Muscle of leg (tissue), 11 donors: ENCODE data around the gene DYDC1. TPM values are rescaled to one million over a fixed set of nuclear protein-coding genes. Genes with fewer than 3 reads are reported as not detected.
"Not testable (repeated sequence)": the region's sequence is repeated elsewhere in the genome, so short reads cannot be mapped to it uniquely, and the experiment has no call there.

Experiments used
- DNase-seq: peaks from one replicate; pipeline ENCODE4 v3.0.0; 2013
- H3K27ac ChIP-seq: one replicate; pipeline ENCODE4 v1.5.1; 2013; ENCODE audit warnings: mild to moderate bottlenecking, low read length, control low read depth
- H3K27me3 ChIP-seq: one replicate; pipeline ENCODE4 v1.6.1; 2013; ENCODE audit warnings: low read length; ENCODE audit not compliant: control insufficient read depth, insufficient read depth
- H3K36me3 ChIP-seq: one replicate; pipeline ENCODE4 v1.6.1; 2013; ENCODE audit warnings: low read length; ENCODE audit not compliant: control insufficient read depth, insufficient read depth
- H3K4me1 ChIP-seq: one replicate; pipeline ENCODE4 v1.6.1; 2013; ENCODE audit warnings: low read length; ENCODE audit not compliant: control insufficient read depth, insufficient read depth
- H3K4me3 ChIP-seq: one replicate; pipeline ENCODE4 v1.5.1; 2013; ENCODE audit warnings: low read length, control low read depth
- H3K9me3 ChIP-seq: replicated peaks from 2 replicates; pipeline ENCODE4 v1.6.1; 2013; ENCODE audit warnings: low read depth, low read length; ENCODE audit not compliant: control insufficient read depth
- WGBS: methylation state at CpG from one replicate; pipeline ENCODE4 v1.1.5; 2013; ENCODE audit warnings: missing lambda C conversion rate; ENCODE audit not compliant: insufficient coverage; 5-methylcytosine and 5-hydroxymethylcytosine counted together
- polyA plus RNA-seq, 8 donors: library from polyadenylated mRNA; unstranded; fragments of 120-200 nt; gene quantifications; one replicate each; pipeline versions ENCODE4 v1.2.1 to v1.2.3, GENCODE V29; 2013; ENCODE audit warnings: inconsistent platforms in 1 of 8, low replicate concordance in 1 of 8; ENCODE audit not compliant: insufficient read length in 8 of 8, insufficient read depth in 1 of 8
- total RNA-seq: library from RNA; stranded (reverse); fragments of 120-200 nt; gene quantifications from one replicate; pipeline ENCODE4 v1.2.4, GENCODE V29; 2013

The DYDC1 gene
- total and polyA plus RNA-seq, 9 donors: not detected

DNA sequence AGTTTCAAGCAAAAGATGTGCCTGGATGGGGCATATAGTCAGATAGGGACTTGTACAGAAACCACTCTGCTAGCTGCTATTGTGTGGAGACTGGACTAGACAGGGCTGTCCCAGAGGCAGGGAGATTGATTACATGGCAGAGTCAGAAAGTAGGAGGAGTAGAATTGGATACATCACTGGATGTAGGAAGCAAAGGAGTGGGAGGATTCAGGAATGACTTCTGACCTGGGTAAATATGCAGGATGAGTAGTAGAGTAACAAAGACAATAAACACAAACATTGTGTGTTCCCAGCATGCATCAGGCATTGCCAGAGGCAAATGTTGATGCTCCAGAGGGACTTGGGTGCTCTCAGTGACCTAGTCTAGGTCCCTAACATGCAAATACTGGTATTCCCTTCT is 36.2 kb downstream of the DYDC1 start:
- H3K9me3 ChIP-seq: no peaks in the 10 kb centered on the region
- DNase-seq: no peak
- H3K27me3 ChIP-seq: no peaks in the 10 kb centered on the region
- H3K27ac ChIP-seq: no peak overlapping the region
- no peak overlapping the region for H3K4me3 ChIP-seq
- H3K4me1 ChIP-seq: no peaks in the 10 kb centered on the region
- no peaks in the 10 kb centered on the region for H3K36me3 ChIP-seq

DNA sequence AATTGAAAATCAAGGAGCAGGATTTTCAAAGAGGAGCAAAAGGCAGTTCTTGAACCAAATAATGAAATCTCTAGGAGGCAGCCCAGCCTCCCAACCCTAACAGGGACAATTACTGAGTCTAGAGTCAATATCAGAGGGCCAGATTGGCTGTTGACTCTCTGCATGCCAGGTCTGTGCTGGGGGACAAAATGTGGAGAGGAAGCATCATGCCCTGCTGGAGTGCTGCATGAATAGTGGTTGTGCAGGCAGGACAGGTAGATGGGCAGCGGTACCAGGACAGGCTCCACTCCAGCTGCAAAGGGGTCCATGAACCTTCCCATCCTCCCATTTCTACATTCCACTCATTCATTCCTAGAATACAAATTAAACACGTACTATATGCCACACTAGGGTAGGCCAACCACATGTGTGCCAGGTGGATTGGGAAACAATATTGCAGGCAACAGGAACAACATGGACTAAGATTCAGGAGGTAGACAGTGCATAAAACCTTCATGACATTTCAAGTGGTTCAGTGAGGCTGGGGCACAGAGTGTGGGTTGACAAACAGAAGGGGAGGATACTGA is 36.7 kb downstream of the DYDC1 start:
- H3K36me3 ChIP-seq: no peaks in the 10 kb centered on the region
- DNase-seq: no peak
- no CpG with 5 or more reads among the region's 2 CpGs for WGBS
- H3K4me1 ChIP-seq: no peaks in the 10 kb centered on the region
- H3K9me3 ChIP-seq: no peaks in the 10 kb centered on the region
- H3K4me3 ChIP-seq: no peak overlapping the region
- H3K27me3 ChIP-seq: no peaks in the 10 kb centered on the region
- H3K27ac ChIP-seq: no peak overlapping the region

DNA sequence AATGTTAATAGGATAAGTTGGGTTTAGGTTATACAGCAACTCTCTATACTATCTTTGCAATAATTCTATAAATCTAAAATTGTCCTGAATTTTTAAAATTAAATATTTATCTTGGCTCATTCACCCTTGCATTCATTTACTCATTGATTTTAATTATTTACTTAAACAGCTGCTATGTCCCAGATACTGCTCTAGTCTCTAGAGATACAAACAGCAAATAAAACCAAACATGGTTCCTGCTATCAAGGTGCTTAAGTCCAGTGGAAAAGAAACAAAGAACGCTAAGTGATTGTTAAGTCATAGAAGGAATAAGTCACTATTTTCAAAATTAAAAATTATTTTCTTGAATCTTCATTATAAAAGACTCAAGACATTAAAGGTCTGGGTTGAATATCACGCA is 37.2 kb downstream of the DYDC1 start:
- Histone ChIP-seq H3K4me1 (no peaks in the 10 kb centered on the region), H3K27ac (no peak overlapping the region), H3K36me3 (no peaks in the 10 kb centered on the region), H3K9me3 (no peaks in the 10 kb centered on the region), H3K4me3 (no peak overlapping the region), H3K27me3 (no peaks in the 10 kb centered on the region)
- no peak for DNase-seq
- no CpG with 5 or more reads among the region's 2 CpGs for WGBS

DNA sequence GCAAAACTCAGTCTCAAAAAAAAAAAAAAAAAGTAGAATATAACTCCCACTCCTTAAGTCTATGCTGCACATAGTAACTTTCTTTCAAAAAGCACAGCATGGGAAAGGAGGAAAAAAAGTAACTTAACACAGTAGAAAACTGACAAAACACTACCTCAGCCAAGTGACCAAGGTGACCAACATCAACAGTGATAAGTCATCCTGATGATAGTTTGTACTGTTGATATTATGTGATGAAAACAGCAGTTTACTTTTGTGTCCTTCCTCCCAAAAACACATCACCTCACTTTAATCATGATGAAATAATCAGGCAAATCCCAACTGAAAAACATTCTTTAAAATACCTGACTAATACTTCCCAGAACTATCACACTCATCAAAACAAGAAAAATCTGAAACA is 37.8 kb downstream of the DYDC1 start:
- no peak for DNase-seq
- no peaks in the 10 kb centered on the region for H3K9me3 ChIP-seq

DNA sequence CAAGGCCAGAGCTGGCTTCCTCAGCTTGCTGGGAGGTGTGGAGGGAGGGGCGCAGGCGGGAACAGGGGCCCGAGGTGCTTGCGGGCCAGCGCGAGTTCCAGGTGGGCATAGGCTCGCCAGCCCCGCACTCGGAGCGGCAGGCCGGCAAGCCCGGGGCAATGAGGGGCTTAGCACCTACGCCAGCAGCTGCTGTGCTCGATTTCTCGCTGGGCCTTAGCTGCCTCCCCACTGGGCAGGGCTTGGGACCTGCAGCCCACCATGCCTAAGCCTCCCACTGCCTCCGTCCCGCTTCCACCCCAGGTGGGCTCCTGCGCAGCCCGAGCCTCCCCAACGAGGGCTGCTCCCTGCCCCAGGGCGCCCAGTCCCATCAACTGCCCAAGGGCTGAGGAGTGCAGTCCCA is 41.2 kb downstream of the DYDC1 start:
- Histone ChIP-seq H3K36me3 (no peaks in the 10 kb centered on the region), H3K27me3 (no peaks in the 10 kb centered on the region), H3K9me3 (no peaks in the 10 kb centered on the region), H3K4me1 (no peaks in the 10 kb centered on the region), H3K27ac (no peak overlapping the region), H3K4me3 (no peak overlapping the region)
- 85% methylated on average over 19 of the region's 21 CpGs for WGBS
- DNase-seq: no peak

More for the DNA sequence above, 37.8 kb downstream of the DYDC1 start:
- no peak overlapping the region for H3K27ac ChIP-seq
- H3K27me3 ChIP-seq: no peaks in the 10 kb centered on the region
- H3K4me1 ChIP-seq: no peaks in the 10 kb centered on the region
- H3K4me3 ChIP-seq: no peak overlapping the region
- H3K36me3 ChIP-seq: no peaks in the 10 kb centered on the region

DNA sequence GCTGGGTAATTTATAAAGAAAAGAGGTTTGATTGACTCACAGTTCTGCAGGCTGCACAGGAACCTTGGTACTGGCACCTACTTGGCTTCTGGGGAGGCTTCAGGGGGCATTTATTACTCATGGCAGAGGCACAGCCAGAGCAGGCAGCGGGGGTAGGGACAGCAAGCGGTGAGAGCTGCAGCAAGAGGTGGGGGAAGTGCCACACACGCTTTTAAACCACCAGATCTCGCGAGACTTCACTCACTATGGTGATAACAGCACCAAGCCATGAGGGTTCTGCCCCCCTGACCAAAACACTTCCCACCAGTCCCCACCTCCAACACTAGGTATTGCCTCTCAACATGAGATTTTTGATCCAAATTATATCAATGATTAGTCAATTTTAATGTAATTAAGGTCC is 43.0 kb downstream of the DYDC1 start:
- H3K36me3 ChIP-seq: no peaks in the 10 kb centered on the region
- H3K27ac ChIP-seq: no peak overlapping the region
- no peaks in the 10 kb centered on the region for H3K27me3 ChIP-seq
- DNase-seq: no peak
- no peak overlapping the region for H3K4me3 ChIP-seq
- 90% methylated on average over 2 of the region's 5 CpGs for WGBS
- H3K9me3 ChIP-seq: no peaks in the 10 kb centered on the region
- no peaks in the 10 kb centered on the region for H3K4me1 ChIP-seq

DNA sequence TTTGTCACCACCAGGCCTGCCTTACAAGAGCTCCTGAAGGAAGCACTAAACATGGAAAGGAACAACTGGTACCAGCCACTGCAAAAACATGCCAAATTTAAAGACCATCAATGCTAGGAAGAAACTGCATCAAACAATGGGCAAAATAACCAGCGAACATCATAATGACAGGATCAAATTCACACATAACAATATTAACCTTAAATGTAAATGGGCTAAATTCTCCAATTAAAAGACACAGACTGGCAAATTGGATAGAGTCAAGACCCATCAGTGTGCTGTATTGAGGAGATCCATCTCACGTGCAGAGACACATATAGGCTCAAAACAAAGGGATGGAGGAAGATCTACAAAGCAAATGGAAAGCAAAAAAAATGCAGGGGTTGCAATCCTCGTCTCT is 50.6 kb downstream of the DYDC1 start:
- not testable (repeated sequence) for H3K27ac ChIP-seq, H3K9me3 ChIP-seq, H3K4me3 ChIP-seq, H3K36me3 ChIP-seq, H3K27me3 ChIP-seq, DNase-seq, H3K4me1 ChIP-seq
- no CpG with 5 or more reads among the region's 3 CpGs for WGBS

DNA sequence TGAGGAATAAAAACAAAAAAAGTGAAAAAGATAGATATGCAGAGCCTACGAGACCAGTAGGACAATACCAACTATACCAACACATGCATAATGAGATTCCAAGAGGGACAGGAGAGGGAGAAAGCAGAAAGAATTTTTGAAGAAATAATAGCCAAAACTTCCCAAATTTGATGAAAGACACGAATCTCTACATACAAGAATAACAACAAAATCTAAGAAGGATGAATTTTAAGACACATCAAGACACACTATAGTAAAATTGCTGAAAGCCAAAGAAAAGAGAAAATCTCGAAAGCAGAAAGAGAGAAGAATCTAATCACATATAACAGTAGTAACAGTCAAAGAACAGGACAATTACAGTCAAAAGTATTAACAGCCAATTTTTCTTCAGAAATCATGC is 59.6 kb downstream of the DYDC1 start:
- no CpG with 5 or more reads among the region's 3 CpGs for WGBS
- H3K27ac ChIP-seq: no peak overlapping the region
- H3K36me3 ChIP-seq: no peaks in the 10 kb centered on the region
- no peak for DNase-seq
- peaks cover 2% of the 10 kb centered on the region for H3K9me3 ChIP-seq
- no peaks in the 10 kb centered on the region for H3K4me1 ChIP-seq
- no peak overlapping the region for H3K4me3 ChIP-seq
- H3K27me3 ChIP-seq: no peaks in the 10 kb centered on the region

DNA sequence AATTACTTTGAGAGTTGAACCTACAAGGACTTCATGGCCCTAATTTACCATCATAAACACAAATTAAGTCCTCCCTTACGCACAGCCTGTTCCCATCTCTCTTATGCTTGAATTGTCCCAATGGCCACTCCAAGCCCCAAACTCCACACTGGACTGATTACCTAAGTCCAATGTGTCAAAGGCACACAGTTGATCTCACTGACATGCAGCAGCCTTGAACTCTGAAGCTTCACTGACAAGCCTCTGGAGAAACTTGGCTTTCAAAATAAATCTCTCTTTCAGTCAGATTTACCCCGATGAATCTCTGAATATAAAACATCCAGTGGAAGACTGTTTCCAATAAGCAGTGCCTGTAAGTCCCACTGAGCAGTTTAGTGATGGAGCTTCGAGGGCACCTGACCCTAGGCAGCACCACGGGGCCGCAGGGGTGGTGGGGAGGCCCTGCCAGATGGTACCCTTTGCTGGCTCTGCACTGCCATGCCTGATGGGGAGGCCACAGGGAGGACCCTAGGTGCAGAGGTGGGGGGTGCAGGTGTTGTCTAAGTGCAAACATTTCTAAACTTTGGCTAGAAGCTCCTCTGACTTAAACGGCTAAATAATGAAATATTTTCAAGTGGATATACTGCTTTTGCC is 63.8 kb downstream of the DYDC1 start:
- WGBS: 69% methylated on average over 4 of the region's 6 CpGs
- no peak for DNase-seq

DNA sequence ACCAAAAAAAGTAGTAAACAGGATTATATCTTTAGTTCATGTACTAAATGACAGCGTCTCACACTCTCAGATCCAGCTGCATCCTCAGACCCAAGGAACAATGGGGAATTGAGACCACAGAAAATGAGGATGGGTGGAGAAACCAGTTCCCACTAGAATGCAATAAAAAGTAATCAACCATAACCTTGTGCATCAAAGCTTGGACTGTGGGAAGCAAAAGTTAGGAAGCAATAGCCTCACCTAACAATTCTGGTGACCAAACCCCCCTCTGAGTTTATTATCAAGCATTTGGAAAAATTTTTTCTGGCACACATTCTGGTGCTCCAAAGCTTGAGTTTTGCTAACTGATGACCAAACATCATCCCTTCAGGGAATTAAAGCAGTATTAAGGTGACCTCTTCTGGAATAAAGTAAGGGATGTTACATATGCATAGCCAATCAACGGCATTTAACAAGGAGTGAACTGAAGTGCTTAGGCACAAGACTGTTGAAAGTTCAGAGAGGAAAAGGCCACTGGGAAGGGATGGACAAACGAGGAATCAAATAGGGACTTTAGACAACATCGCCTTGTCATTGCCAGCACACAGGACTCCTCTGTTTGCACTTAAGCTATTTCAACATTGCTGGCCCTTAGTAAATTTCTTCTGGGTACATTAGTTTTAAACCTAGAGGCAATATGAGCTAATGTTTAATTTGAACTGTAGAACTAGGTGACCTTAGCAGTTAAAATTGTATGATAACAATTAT is 65.9 kb downstream of the DYDC1 start:
- no peak overlapping the region for H3K4me3 ChIP-seq
- no peaks in the 10 kb centered on the region for H3K9me3 ChIP-seq
- no peaks in the 10 kb centered on the region for H3K4me1 ChIP-seq
- no peak for DNase-seq
- H3K27me3 ChIP-seq: peaks cover 8% of the 10 kb centered on the region
- no peak overlapping the region for H3K27ac ChIP-seq
- WGBS: 50% methylated on average over 1 of the region's 4 CpGs
- no peaks in the 10 kb centered on the region for H3K36me3 ChIP-seq

More for the DNA sequence above, 63.8 kb downstream of the DYDC1 start:
- Histone ChIP-seq H3K9me3 (peaks cover 2% of the 10 kb centered on the region), H3K4me3 (no peak overlapping the region), H3K4me1 (no peaks in the 10 kb centered on the region), H3K36me3 (no peaks in the 10 kb centered on the region), H3K27ac (no peak overlapping the region), H3K27me3 (peaks cover 6% of the 10 kb centered on the region)
